ENCODE measurements around the gene PARD3B.

Gene PARD3B

DNA sequence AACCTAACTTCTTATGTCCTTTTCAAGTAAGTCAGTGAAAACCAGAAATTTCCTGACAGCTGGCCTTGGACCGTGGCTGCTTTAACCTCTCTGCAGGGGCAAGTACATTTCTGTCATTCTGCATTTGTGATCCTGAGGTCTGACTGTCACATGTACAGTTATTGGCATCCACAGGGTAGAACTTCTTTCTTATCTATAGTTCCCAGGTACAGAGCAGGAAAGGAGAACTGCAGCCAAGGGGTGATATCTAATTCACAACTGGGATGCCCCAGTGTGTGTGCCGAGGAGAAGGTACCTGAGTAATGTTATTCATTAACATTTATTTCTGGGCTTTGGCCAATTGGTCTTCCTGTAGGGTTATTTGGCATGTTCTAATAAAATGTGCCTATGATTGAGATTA lies 468.9 kb downstream of the PARD3B start:
- DNase-seq (ENCODE audit: low spot score): no peak
- no peak overlapping the region for H3K4me3 ChIP-seq
- H3K27ac ChIP-seq: no peak overlapping the region
- TF ChIP-seq, protein P1, sequence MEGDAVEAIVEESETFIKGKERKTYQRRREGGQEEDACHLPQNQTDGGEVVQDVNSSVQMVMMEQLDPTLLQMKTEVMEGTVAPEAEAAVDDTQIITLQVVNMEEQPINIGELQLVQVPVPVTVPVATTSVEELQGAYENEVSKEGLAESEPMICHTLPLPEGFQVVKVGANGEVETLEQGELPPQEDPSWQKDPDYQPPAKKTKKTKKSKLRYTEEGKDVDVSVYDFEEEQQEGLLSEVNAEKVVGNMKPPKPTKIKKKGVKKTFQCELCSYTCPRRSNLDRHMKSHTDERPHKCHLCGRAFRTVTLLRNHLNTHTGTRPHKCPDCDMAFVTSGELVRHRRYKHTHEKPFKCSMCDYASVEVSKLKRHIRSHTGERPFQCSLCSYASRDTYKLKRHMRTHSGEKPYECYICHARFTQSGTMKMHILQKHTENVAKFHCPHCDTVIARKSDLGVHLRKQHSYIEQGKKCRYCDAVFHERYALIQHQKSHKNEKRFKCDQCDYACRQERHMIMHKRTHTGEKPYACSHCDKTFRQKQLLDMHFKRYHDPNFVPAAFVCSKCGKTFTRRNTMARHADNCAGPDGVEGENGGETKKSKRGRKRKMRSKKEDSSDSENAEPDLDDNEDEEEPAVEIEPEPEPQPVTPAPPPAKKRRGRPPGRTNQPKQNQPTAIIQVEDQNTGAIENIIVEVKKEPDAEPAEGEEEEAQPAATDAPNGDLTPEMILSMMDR (IDR thresholded peaks at IDR 0.05): no peak

DNA sequence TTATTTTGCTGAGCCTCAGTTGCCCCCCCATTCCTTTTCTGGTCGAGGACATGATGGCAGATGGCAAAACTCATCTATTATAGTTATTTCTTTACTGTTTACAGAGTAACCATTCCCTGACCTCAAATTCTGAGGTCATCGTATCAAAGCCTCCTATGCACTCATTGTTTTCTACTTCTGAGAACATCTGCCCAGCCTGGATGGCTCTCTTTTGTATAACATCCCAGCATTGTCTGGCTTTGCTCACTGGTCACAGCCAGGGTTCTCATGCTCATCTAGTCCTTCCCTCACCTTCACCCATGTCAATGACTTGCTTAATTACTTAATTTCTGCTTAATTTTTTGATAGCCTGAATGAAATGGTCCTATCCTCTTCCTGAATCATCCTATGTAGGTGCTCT lies 472.1 kb downstream of the PARD3B start:
- TF ChIP-seq, protein P1 (IDR thresholded peaks at IDR 0.05): no peak
- DNase-seq (ENCODE audit: low spot score): no peak
- no peak overlapping the region for H3K4me3 ChIP-seq
- no peak overlapping the region for H3K27ac ChIP-seq

GRCh38 chr2:205017912-205018311 lies 472.6 kb downstream of the PARD3B start:
- TF ChIP-seq, protein P1 (IDR thresholded peaks at IDR 0.05): no peak
- no peak for DNase-seq (ENCODE audit: low spot score)
- Histone ChIP-seq H3K27ac (no peak overlapping the region), H3K4me3 (no peak overlapping the region)

GRCh38 chr2:205020673-205021072 lies 475.4 kb downstream of the PARD3B start:
- H3K27ac ChIP-seq: no peak overlapping the region
- DNase-seq (ENCODE audit: low spot score): no peak

DNA sequence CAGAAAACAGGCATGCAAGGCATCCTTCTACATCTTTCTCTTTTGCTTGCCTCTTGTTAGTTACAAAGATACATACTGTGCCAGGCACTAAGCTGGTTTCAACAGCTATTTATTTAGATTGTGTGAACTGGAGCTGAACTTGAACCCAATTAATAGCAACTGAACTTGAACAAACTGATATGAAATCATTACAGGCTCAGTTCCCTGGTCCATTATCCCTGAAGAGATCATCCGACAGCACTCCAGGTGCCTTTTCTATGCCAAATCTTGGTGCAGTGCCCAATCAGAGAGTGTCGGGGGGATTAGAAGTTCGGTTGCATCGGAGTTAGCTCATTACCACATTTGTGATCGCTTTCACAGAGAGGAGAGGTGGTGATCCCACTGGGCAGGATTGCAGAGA lies 477.6 kb downstream of the PARD3B start:
- TF ChIP-seq, protein P1 (IDR thresholded peaks at IDR 0.05): no peak
- DNase-seq (ENCODE audit: low spot score): no peak
- Histone ChIP-seq H3K27ac (no peak overlapping the region), H3K4me3 (no peak overlapping the region)

More at GRCh38 chr2:205020673-205021072, 475.4 kb downstream of the PARD3B start:
- TF ChIP-seq, protein P1 (IDR thresholded peaks at IDR 0.05): no peak
- no peak overlapping the region for H3K4me3 ChIP-seq

- peak; percentile 83 for DNase-seq (ENCODE audit: low spot score)
- TF ChIP-seq, protein P1 (IDR thresholded peaks at IDR 0.05): no peak
- Histone ChIP-seq H3K27ac (peak overlapping the region in 1 of 2 donors; percentile 55), H3K4me3 (peak overlapping the region; percentile 51)
Observed at GRCh38 chr2:205024822-205025518, 479.7 kb downstream of the PARD3B start.

- peak overlapping the region in 1 of 2 donors; percentile 55 for H3K27ac ChIP-seq
Observed at GRCh38 chr2:205025580-205026240, 480.4 kb downstream of the PARD3B start.

More at GRCh38 chr2:205025580-205026240, 480.4 kb downstream of the PARD3B start:
- peak overlapping the region; percentile 51 for H3K4me3 ChIP-seq
- TF ChIP-seq, protein P1 (IDR thresholded peaks at IDR 0.05): no peak
- no peak for DNase-seq (ENCODE audit: low spot score)
